ENCODE measurements around the gene C1QB.

C1QB gene, protein sequence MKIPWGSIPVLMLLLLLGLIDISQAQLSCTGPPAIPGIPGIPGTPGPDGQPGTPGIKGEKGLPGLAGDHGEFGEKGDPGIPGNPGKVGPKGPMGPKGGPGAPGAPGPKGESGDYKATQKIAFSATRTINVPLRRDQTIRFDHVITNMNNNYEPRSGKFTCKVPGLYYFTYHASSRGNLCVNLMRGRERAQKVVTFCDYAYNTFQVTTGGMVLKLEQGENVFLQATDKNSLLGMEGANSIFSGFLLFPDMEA

GRCh38 chr1:22652881-22653316, at the start of gene C1QB:
TSS of gene C1QB (plus strand) at chr1:22653236. CDS start at chr1:22659463, 6,227 bp downstream.
- DNase-seq = no peak

DNA sequence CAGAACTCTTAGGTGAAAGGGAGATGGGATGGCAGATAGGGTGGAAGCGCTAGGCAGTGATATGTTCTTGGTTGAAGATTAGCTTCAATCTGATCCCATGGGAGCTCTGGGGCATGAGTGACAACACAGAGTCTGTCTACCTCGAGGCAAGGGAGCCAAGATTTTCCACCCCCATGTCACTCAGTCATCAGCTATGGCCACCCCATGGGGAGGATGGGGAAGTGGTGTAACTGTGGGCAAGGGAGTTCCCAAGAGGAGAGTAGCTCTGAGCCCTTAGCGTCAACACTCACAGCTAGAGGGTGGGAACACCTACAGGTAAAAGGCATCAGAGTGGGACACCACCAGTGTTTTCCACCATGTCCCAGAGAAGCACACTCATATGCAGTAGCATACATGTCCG, 46.9 kb upstream of the C1QB start:
- DNase-seq = no peak

DNA sequence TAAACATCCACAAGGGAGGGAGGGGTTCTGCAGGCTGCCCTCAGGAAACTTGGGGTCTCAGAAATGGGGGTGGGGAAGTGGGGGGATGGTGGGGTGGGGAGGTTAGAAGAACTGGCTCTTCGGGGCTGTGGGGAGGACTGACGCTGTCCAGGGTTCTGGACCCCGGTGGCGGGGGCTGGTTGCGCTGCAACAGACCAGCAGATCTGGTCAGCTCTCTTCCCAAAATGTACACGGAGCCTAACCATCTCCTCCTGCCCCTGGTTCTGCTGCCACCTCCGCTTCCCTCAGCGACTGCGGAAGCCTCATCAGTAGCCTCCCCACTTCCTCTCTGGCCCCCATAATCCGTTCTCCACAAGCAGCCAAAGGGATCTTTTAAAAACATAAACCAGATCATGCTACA, 45.9 kb upstream of the C1QB start:
- no peak for DNase-seq

DNA sequence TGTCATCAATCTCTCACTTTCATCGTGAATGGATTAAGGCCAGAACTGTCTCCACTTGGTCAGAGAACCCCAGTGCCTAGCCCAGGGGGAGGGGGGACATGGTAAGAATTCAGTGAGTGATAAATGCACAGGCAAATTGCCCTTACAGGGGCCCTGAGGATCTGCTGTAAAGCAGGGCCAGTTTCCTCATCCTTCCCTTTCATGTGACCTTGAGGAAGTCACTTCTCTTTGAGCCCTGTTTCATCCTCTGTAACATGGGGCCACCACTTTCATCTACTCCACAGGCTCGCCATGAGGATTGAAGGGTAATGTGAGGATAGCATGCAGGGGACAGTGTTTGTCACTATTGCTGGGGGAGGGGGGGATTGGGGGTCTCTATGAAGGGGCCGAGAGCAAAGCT, 44.7 kb upstream of the C1QB start:
- DNase-seq = no peak

DNA sequence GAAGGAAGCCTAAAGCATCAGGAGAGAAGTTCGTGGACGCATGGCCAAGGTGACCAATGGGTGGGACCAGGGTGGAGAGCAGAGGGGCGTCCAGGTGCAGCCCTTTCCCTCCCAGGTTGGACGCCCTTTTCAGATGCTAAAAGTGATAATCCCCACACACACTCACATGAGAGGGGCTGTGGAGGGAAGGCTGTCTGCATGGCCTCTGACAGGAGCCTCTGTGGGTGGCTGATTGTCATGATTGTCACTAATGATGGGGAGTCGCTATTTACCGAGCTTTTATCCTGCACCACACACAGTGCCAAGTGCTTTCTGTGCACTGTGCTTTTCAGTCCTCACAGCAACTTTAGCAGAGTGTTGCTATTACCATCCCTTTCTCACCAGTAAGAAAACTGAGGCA, 43.7 kb upstream of the C1QB start:
- DNase-seq = no peak

DNA sequence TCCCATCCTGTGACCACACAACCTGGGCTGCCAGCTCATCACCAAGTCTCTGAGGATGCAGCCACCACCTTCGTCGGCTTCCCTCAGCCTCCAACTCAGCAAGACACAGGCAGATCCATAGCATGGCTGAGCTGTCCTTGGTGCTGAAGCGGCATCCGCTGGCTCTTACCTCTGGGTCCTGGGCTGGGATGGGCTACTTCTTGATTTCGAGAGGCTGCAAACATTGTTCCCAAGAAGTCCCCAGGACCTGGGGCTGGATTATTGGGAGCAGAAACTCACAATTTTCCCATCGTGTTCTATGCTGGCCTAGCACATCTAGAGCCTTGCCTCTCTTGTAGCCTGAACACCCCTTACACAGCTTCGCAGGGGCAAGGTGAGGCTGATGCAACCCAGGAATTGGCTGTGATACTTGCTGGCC, 41.5 kb upstream of the C1QB start:
- peak; percentile 64 for DNase-seq

DNA sequence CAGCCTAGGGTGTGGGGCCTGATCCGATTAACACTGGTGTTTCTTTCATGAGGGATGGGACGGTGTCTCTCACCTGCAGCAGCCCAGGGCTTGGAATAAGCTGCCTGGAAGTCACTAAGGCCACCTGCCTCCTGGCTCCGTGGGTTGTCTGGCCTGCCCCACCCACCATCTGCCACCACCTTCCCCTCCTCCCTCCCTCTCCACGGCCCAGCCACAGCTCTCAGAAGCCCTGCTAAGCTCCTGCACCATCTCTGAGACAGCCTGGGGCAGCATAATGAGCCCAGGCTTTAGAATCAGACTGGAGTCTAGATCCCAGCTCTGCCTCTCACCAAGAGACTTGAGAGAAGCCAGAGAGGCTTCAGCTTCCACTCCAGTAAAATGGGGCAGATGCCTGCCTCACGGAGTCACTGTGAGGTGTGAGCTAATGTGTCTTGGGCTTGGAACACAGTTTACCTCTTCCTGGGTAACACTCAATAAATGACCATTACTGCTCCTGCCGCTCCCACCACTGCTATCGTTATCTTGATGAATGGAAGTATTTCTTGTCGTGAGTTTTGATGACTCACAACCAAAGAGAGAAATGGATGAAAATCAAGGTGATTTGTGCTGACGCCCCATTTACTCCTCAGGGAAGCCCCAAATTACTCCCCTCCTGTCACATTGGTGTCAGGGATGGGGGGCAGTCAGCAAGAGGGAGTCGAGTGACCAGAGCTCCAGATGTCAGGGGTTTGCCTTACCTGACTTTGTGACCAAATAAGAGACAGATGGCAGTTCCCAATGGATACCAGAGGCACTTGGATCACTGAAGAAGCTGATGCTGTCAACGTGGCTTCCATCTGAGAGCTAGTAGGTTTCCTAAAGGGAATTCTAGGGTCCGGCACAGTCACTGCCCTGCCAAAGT, 40.1 kb upstream of the C1QB start:
- no peak for DNase-seq

- no peak for DNase-seq
Observed at GRCh38 chr1:22613572-22613918, 39.5 kb upstream of the C1QB start.

GRCh38 chr1:22613951-22614350, 39.1 kb upstream of the C1QB start:
- no peak for DNase-seq

DNA sequence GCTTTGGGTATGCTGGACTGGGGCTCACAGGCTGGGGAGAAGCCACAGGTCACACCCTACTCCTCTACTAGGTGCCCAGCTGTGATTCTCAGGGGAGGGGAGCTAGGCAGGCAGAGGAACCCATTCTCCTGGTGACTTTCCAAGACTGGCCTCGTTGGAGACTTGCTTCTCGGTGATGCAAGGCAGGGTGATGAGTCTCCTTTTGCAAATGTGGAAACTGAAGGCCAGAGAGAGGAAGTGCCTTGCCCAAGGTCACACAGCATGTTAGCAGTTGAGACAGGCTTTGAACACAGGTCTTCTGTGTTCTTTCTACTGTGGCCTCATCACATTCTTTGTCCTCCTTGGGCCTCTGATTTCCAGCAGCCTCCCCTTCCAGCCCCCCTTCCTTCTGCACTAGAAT, 37.1 kb upstream of the C1QB start:
- DNase-seq = no peak

DNA sequence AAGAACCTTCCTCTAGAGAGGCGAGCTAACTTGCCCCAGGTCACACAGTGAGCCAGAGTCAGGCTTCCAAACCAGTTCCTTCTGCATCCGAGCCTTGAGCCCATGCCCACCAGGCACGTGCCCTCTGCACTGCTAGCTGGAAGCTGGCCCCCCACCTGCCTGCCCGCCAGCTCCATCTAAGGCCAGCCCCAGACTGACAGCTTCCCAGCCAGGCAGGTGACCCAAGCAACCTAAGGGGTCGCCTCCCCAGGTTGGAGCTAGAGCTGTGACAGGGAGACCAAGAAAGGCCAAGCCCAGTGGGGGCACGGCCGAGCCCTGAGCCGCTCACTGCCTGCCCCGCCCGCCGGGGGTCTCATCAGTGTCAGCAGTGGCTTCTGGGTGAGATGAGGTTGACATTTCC, 36.5 kb upstream of the C1QB start:
- DNase-seq = no peak

DNA sequence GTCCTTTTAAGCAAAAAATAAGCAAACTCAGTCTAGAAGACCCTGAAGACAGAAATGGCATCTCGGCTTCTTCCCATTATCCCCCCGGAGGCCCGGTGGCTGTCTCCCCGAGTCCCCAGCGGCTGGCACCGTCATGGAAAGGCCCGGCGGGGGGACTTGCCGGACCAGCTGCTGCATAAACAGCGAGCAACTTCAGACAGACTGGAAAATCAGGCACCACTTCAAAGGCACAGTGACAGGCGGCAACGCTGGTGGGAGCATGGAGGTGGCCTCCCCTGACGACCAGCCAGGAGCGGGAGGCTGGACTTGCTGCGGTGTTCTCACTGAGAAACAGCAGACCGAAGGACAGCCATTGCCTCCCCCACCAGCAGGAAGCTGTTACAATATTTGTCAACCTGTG, 35.0 kb upstream of the C1QB start:
- no peak for DNase-seq

DNA sequence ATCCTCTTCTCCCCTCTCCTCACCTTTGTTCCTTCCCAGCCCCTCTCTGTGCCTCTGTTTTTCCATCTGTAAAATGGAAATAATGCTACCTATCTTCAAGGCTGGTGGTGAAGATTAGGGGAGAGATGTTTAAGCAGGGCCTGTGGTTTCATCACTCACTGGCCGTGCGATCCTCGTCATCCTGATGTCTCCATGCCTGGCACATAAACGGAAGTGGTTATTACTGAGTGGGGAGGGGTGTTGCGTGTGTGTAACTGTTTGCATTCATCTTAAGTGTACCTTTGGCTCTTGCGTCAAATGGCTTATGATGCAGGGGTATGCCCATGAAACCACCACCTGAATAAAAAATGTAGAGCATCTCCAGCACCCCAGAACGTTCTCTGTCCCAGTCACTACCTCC, 33.8 kb upstream of the C1QB start:
- DNase-seq = no peak

DNA sequence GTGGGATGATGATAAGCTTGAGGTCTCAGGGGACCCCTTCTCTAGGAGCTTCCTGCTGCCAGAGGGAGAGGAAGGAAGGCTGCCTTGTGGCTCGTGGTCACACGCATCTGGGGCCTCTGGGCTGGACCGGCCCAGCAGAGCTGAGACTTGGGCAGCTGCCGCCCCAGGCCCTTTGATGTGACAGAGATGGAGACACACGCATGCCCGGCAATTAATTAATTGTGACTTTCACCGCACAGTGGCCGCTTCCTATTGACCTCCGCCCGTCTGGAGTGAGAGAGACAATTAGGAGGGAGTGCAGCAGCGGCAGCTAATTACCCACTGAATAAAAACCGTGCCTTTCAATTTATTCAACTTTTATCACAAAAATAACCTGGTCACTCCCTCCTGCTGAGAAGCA, 33.2 kb upstream of the C1QB start:
- DNase-seq = no peak

DNA sequence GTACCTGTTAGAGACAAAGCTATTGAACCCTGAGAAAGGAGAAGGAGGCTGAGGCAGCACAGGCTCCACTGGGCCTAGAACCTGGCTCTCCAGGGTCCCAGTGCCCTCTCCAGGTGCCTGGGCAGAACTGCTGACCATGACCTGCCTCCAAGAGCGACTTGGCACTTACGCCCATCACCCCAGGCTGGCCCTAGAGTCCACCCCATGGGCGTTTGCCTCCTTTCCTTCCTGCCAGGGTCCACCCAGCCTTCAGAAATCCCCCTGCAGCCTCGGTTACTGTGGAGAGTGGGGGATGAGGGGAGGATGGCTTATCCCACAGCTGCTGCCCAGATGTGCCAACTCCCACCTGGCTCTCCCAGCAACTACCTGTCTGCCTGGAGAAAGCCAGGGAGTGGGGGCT, 31.3 kb upstream of the C1QB start:
- no peak for DNase-seq

GRCh38 chr1:22625262-22625925, 27.6 kb upstream of the C1QB start:
- peak; percentile 17 for DNase-seq

GRCh38 chr1:22626237-22627157, 26.5 kb upstream of the C1QB start:
- DNase-seq = no peak

GRCh38 chr1:22627331-22627730, 25.7 kb upstream of the C1QB start:
- no peak for DNase-seq

DNA sequence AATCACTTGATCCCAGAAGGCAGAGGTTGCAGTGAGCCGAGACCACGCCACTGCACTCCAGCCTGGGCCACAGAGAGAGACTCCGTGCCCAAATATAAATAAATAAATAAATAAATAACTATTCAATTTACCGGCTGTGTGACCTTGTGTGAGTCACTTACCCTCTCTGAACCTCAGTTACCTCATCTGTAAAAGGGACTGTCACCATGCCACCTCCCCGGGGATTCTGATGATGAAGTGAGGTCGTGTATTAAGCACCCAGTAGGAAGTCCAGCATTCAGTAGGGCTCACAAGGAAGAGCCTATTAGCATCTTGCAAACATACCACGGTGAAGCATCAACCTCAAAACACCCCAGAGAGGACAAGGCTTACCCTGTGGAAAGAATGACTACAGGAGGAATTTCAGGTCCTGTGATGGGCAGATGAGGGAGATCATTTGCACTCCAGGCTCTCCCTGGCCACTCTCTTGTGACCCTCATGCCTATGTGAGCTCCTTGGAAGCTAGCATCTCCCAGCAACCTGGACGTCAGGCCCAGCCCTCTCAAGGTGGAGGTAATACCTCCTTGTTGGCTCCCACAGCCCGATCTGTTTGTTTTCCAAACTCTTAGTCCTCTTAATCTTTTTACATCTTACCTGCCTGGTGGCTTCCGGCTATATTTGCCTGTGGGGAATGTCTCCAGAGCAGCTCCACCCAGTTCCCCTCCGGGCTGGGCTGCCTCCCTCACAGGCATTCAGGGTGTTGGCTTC, 24.2 kb upstream of the C1QB start:
- DNase-seq = no peak

- no peak for DNase-seq
Observed at GRCh38 chr1:22629886-22630285, 23.1 kb upstream of the C1QB start.

DNA sequence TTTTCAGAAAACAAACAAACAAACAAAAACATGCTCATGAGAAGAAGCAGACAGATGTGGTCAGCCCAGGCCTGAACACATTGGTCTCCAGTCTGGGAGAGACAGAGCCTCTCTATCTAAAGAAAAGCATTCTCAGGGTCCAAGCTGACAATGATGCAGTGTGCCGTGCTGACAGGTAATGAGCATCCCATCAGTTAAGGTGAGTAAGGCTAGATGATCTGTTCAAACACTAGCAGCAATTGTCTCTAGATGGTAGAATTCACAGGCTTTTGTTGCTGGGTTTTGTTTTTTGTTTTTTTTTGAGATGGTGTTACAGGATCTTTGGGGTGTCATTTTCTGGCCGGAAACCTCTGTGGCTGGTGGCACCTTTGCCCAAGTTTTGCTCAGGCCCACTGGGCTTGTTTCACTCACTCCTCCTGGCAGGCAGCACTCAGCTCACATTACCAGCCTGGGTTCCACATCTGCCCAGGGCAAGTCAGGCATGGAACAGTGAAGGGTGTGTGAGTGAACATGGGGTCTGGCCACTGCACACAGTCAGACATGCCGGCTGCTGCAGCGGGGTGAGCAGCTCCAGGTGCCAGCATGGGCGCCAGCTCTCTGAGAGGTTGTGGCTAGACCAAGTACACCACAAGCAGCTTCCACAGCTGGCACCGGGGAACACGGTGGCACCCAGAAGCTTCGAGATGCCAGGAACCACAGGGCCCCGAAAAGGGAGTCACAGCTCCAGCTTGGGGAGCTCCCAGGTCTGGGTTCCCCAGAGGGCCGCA, 19.2 kb upstream of the C1QB start:
- no peak for DNase-seq

Measured in fibroblast of upper back skin (primary cell).